K562 (cell line): ENCODE measurements around the gene NRN1L. TPM values are rescaled to one million over a fixed set of nuclear protein-coding genes. Genes with fewer than 3 reads are reported as not detected.

ENCODE experiments used
- ATAC-seq: fragments of 200-7000 bp; cut with Tn5 transposase; 3 replicates; pipeline ENCODE4 v1.9.1; 2020; ENCODE audit warnings: moderate library complexity
- BruUV-seq: library from RNA; stranded (reverse); fragments of 400-500 nt; replicated peaks from 2 replicates; lab custom pipeline; 2021; lab: Mats Ljungman, UMichigan
- CTCF ChIA-PET: fragments of 300-600 bp; formaldehyde crosslinking; extraction: SDS; loops from one replicate; lab custom pipeline; 2021; ENCODE audit warnings: low intra/inter-chr PET ratio; lab: Yijun Ruan, JAX
- POLR2A ChIA-PET: fragments of 300-600, 350-650 bp; sonication (Branson Sonifier 250); formaldehyde crosslinking; extraction: SDS; loops from one replicate; lab custom pipeline; 2021; ENCODE audit warnings: antibody characterized with exemption, inconsistent platforms; lab: Yijun Ruan, JAX
- DNase-seq, 4 experiments: peaks; one replicate each; pipeline versions ENCODE4 v3.0.0 to v3.0.0-alpha.2; 2011 to 2018; ENCODE audit warnings: low spot score in 3 of 4, mixed read lengths in 3 of 4; ENCODE audit errors: extremely low read depth in 1 of 4
- FAIRE-seq: peaks from 2 replicates; lab custom pipeline; 2011; peaks lifted over from hg19 to GRCh38; lab: Jason Lieb, UNC
- H2AFZ ChIP-seq: 2 replicates; pipeline ENCODE4 v1.6.0; 2011; ENCODE audit warnings: low read depth, low read length, control low read depth, inconsistent platforms
- H3K27ac ChIP-seq: fragments of 200-600 bp; 3 replicates; pipeline ENCODE4 v1.8.0; 2011; ENCODE audit warnings: low read depth, mild to moderate bottlenecking, control low read depth, inconsistent platforms, low read length, moderate library complexity, mixed read lengths; ENCODE audit errors: extremely low read depth
- H3K27me3 ChIP-seq, 2 experiments: fragments of 300-600 bp in 1 of 2; 2 replicates in 1 of 2; 3 replicates in 1 of 2; pipeline versions ENCODE4 v1.6.0 to v1.8.0; 2011; ENCODE audit warnings: inconsistent platforms in 2 of 2, low read length in 2 of 2, mild to moderate bottlenecking in 1 of 2, mixed read lengths in 1 of 2, moderate library complexity in 1 of 2; ENCODE audit not compliant: control insufficient read depth in 2 of 2, insufficient read depth in 2 of 2
- H3K36me3 ChIP-seq: fragments of 300-600 bp; 3 replicates; pipeline ENCODE4 v1.8.0; 2011; ENCODE audit warnings: mild to moderate bottlenecking, low read length, inconsistent platforms; ENCODE audit not compliant: control insufficient read depth, insufficient read depth
- H3K4me1 ChIP-seq, 2 experiments: fragments of 200-600 bp in 1 of 2; replicated peaks in 1 of 2; 2 replicates in 1 of 2; 3 replicates in 1 of 2; pipeline versions ENCODE4 v1.5.1 to v1.8.0; 2011; ENCODE audit warnings: inconsistent platforms in 2 of 2, low read length in 2 of 2, mild to moderate bottlenecking in 1 of 2, mixed read lengths in 1 of 2, moderate library complexity in 1 of 2; ENCODE audit not compliant: control insufficient read depth in 2 of 2, insufficient read depth in 2 of 2
- H3K4me2 ChIP-seq: 2 replicates; pipeline ENCODE4 v1.6.1; 2011; ENCODE audit warnings: low read length, control low read depth, inconsistent platforms, mixed read lengths; ENCODE audit not compliant: insufficient read depth
- H3K4me3 ChIP-seq: fragments of 200-600 bp; sonication (generic), shearing (Covaris generic); 2 replicates; pipeline ENCODE4 v1.5.1; 2016; ENCODE audit warnings: control low read depth, inconsistent platforms
- H3K79me2 ChIP-seq: fragments of 200-600 bp; 3 replicates; pipeline ENCODE4 v1.8.0; 2011; ENCODE audit warnings: low read length, inconsistent platforms; ENCODE audit not compliant: control insufficient read depth, insufficient read depth
- H3K9ac ChIP-seq, 2 experiments: 2 replicates each; pipeline versions ENCODE4 v1.6.0 to v1.6.1; 2011; ENCODE audit warnings: low read depth in 2 of 2, low read length in 2 of 2, control low read depth in 1 of 2, inconsistent platforms in 1 of 2, mild to moderate bottlenecking in 1 of 2, mixed read lengths in 1 of 2; ENCODE audit not compliant: insufficient read depth in 1 of 2
- H3K9me1 ChIP-seq: one replicate; pipeline ENCODE4 v1.6.0; 2011; ENCODE audit warnings: inconsistent platforms, mild to moderate bottlenecking, low read length, moderate library complexity; ENCODE audit not compliant: control insufficient read depth, insufficient read depth
- H3K9me3 ChIP-seq: replicated peaks from 2 replicates; pipeline ENCODE4 v1.5.1; 2011; ENCODE audit warnings: low read depth, low read length, inconsistent platforms; ENCODE audit not compliant: control insufficient read depth, insufficient read depth
- H4K20me1 ChIP-seq: replicated peaks from 2 replicates; pipeline ENCODE4 v1.6.1; 2011; ENCODE audit warnings: low read length, inconsistent platforms, mixed read lengths; ENCODE audit not compliant: control insufficient read depth, insufficient read depth
- EP400 ChIP-seq: fragments of 450-650 bp; IDR thresholded peaks from 2 replicates; pipeline ENCODE4 v1.6.1; 2017; ENCODE audit warnings: antibody characterized with exemption, mild to moderate bottlenecking, moderate library complexity
- GABPB1 ChIP-seq: sonication (generic); formaldehyde crosslinking; IDR thresholded peaks from 2 replicates; pipeline ENCODE4 v1.8.0; 2022; ENCODE audit warnings: mild to moderate bottlenecking, missing genetic modification reagents
- GTF2F1 ChIP-seq: IDR thresholded peaks from 2 replicates; pipeline ENCODE4 v1.6.1; 2011; ENCODE audit warnings: low read depth, low read length, improper control_type of control experiment
- HNRNPLL ChIP-seq: fragments of 200-400 bp; formaldehyde crosslinking; IDR thresholded peaks from 2 replicates; pipeline ENCODE4 v1.6.1; 2017; ENCODE audit warnings: low read length, low read depth, mild to moderate bottlenecking; ENCODE audit not compliant: poor library complexity, severe bottlenecking
- NKRF ChIP-seq: fragments of 450-650 bp; IDR thresholded peaks from 2 replicates; pipeline ENCODE4 v1.6.1; 2016; ENCODE audit warnings: borderline replicate concordance
- PRMT5 ChIP-seq: sonication (generic); formaldehyde crosslinking; IDR thresholded peaks from 2 replicates; pipeline ENCODE4 v1.5.0; 2020; ENCODE audit warnings: missing genetic modification reagents
- SP1 ChIP-seq: sonication (generic); formaldehyde crosslinking; IDR thresholded peaks from 2 replicates; pipeline ENCODE4 v1.8.1; 2022; ENCODE audit warnings: mild to moderate bottlenecking, missing genetic modification reagents
- SRSF9 ChIP-seq: fragments of 200-400 bp; formaldehyde crosslinking; IDR thresholded peaks from 2 replicates; pipeline ENCODE4 v1.6.1; 2017; ENCODE audit warnings: low read depth, low read length, borderline replicate concordance
- TFAP4 ChIP-seq: sonication (generic); formaldehyde crosslinking; IDR thresholded peaks from 2 replicates; pipeline ENCODE4 v1.8.0; 2022; ENCODE audit warnings: missing genetic modification reagents, mild to moderate bottlenecking, moderate library complexity, borderline replicate concordance
- WGBS: fragments of 100-300 bp; shearing (Covaris generic); methylation state at CpG from one replicate; pipeline ENCODE4 v1.1.6; 2016; ENCODE audit warnings: low coverage, mixed read lengths; ENCODE audit not compliant: insufficient coverage; ENCODE audit errors: missing lambda C conversion rate; 5-methylcytosine and 5-hydroxymethylcytosine counted together
- in situ Hi-C: fragments of 300-500 bp; cut with MboI; formaldehyde crosslinking; loops from 4 replicates; pipeline ENCODE4 v1.15.0; 2018; ENCODE audit warnings: inconsistent platforms, mixed read lengths
- intact Hi-C: fragments of 100-400 bp; cut with micrococcal nuclease; formaldehyde crosslinking; loops from 2 replicates; pipeline ENCODE4 v1.14.2; 2022
- polyA plus RNA-seq, 8 experiments: library from polyadenylated mRNA; depleted of rRNA in 4 of 8; stranded (reverse) in 5 of 8; unstranded in 3 of 8; fragments of >200 nt; fragmentation: Nextera tagmentation in 2 of 8; fragmentation: Illumina TruSeq in 1 of 8; extraction: Ambion mirVana in 2 of 8; extraction: Trizol in 1 of 8; gene quantifications; 2 replicates each; pipeline versions ENCODE4 v1.2.1 to v1.2.3, GENCODE V29; 2011 to 2014; ENCODE audit warnings: inconsistent platforms in 1 of 8, missing spikeins in 1 of 8
- total RNA-seq, 7 experiments: library from RNA; depleted of rRNA in 6 of 7; stranded (reverse); fragments of >200 nt in 6 of 7; fragmentation: Illumina TruSeq in 2 of 7; extraction: Trizol in 2 of 7; gene quantifications; 2 replicates each; pipeline versions ENCODE4 v1.2.1 to v1.2.3, GENCODE V29; 2011 to 2021; ENCODE audit warnings: low replicate concordance in 1 of 7
- TF ChIP-seq, protein P1 (sequence below): sonication (generic); IDR thresholded peaks from 2 replicates; pipeline ENCODE4 v1.6.1; 2016

The NRN1L gene
- total and polyA plus RNA-seq, 9 of the 15 experiments (the other 6 are each of a cell fraction or from before 2014, with no cell fraction given): 0.22 to 0.86 (median 0.61) TPM; not detected in 5

DNA sequence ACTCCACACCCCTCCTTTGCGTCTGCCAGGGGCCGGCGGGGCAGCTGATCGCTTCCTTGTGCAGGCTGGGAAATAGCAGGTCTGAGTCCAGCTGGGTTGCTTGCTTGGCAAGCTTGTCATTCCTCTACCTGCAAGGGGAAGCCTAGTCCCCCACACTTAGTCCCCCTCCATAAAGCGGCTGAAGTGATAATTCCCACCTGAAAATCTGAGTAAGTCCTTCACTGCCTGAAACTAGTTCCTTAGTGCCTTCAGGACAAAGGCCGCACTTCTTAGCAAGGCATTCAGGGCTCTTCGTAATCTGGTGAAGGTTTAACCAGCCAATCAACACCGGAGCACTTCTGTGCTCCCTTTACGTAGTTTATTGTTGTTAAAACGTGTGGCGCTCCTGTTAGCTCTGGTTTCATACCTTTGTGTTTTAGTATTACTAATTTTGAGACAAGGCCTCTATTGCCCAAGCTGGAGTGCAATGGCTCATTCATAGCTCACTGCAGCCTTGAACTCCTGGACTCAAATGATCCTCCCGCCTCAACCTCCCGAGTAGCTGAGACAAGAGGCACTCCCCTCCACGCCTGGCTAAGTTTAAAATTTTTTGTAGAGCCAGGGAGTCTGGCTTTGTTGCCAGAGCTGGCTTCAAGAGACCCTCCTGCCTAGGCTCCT is 9.2 kb downstream of the NRN1L start:
- Histone ChIP-seq H3K9me3 (no peaks in the 10 kb centered on the region), H3K9me1 (no peaks in the 10 kb centered on the region), H3K27me3 (no peaks in the 10 kb centered on the region), H3K4me2 (peak overlapping the region; percentile 92), H3K27ac (peak overlapping the region; percentile 91), H2AFZ (peak overlapping the region; percentile 86), H3K9ac (peak overlapping the region; percentile 95 to 100)
- POLR2A ChIA-PET: interaction anchor here (0.7 to 1.6 kb wide), 5 partner anchors 11 to 60 kb away, joined by 3 to 5 read pairs (median 3); partner anchors contain the start of gene CTRL
- in situ Hi-C loops: no loop called here
- BruUV-seq: TSS peak; percentile 57
- intact Hi-C loops: loop anchor here (2.0 kb wide), 1 partner anchor 47 kb away; the partner anchor contains the start of genes CENPT and NUTF2
- WGBS: 3% methylated on average over 14 of the region's 14 CpGs
- TF ChIP-seq PRMT5 (no peak), NKRF (no peak), SP1 (CRISPR knock-in tag) (peak; percentile 49; the same call in 1 of the 2 replicates), GTF2F1 (no peak), GABPB1 (CRISPR knock-in tag) (0 out of 2 replicates have a peak, but pooled peaks have one; percentile 2), TFAP4 (CRISPR knock-in tag) (peak; percentile 54), EP400 (0 out of 2 replicates have a peak, but pooled peaks have one; percentile 3), SRSF9 (no peak), HNRNPLL (peak; percentile 39)
- TF ChIP-seq, protein P1, sequence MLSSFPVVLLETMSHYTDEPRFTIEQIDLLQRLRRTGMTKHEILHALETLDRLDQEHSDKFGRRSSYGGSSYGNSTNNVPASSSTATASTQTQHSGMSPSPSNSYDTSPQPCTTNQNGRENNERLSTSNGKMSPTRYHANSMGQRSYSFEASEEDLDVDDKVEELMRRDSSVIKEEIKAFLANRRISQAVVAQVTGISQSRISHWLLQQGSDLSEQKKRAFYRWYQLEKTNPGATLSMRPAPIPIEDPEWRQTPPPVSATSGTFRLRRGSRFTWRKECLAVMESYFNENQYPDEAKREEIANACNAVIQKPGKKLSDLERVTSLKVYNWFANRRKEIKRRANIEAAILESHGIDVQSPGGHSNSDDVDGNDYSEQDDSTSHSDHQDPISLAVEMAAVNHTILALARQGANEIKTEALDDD: 0 out of 2 replicates have a peak, but pooled peaks have one; percentile 38
- TF ChIP-seq, all 486 proteins: peak for 6
- FAIRE-seq (no peak), ATAC-seq (peak; percentile 1; the same call in 1 of the 3 replicates), DNase-seq (peak in 2 of 4 experiments; percentile 41 to 45)
- Histone ChIP-seq H3K4me1 (peaks cover 8 to 26% of the 10 kb centered on the region in 2 experiments; a peak in 4 of 5 replicates), H3K4me3 (peak overlapping the region; percentile 95), H3K36me3 (0 out of 3 replicates have a peak, but pooled peaks cover 3% of the 10 kb centered on the region), H4K20me1 (0 out of 2 replicates have a peak, but pooled peaks cover 7% of the 10 kb centered on the region), H3K79me2 (peaks cover 52% of the 10 kb centered on the region)
- CTCF ChIA-PET: no interaction called here
